GM21717 (cell line): ENCODE measurements around the gene METAP1D.

ENCODE experiments used
- ATAC-seq: cut with Tn5 transposase; IDR thresholded peaks from one replicate; pipeline ENCODE4 v1.9.1; 2021; ENCODE audit warnings: mild to moderate bottlenecking, moderate library complexity; ENCODE audit not compliant: unreplicated experiment

The METAP1D gene

GRCh38 chr2:172128484-172128883 lies 128.7 kb downstream of the METAP1D start:
- ATAC-seq, result no peak

GRCh38 chr2:172129404-172129803 lies 129.7 kb downstream of the METAP1D start:
- ATAC-seq, result no peak
